RWPE2 (cell line): ENCODE measurements around the gene SDK2.

Experiments
- ATAC-seq: fragments of 200-7000 bp; cut with Tn5 transposase; 3 replicates; pipeline ENCODE4 v1.9.1; 2021; ENCODE audit warnings: low read depth
- DNase-seq: peaks from one replicate; pipeline ENCODE4 v3.0.0-alpha.2; 2020; ENCODE audit warnings: low spot score
- H3K27ac ChIP-seq: fragments of 450-650 bp; 2 replicates; pipeline ENCODE4 v1.5.1; 2017; ENCODE audit warnings: mild to moderate bottlenecking; ENCODE audit not compliant: poor library complexity, severe bottlenecking
- H3K27me3 ChIP-seq: fragments of 250-450 bp; sonication (Bioruptor Pico); 2 replicates; pipeline ENCODE4 v1.5.1; 2021; ENCODE audit warnings: mild to moderate bottlenecking, moderate library complexity; ENCODE audit not compliant: insufficient read depth, poor library complexity, severe bottlenecking
- H3K36me3 ChIP-seq: fragments of 250-450 bp; sonication (Bioruptor Pico); 2 replicates; pipeline ENCODE4 v1.5.1; 2020; ENCODE audit warnings: low read depth, mild to moderate bottlenecking, moderate library complexity
- H3K4me1 ChIP-seq: fragments of 250-450 bp; sonication (Bioruptor Pico); 2 replicates; pipeline ENCODE4 v1.5.1; 2021; ENCODE audit warnings: mild to moderate bottlenecking, moderate library complexity; ENCODE audit not compliant: insufficient read depth, poor library complexity, severe bottlenecking
- H3K4me3 ChIP-seq: fragments of 250-450 bp; sonication (Bioruptor Pico); 2 replicates; pipeline ENCODE4 v1.5.1; 2021; ENCODE audit warnings: mild to moderate bottlenecking, moderate library complexity; ENCODE audit not compliant: severe bottlenecking
- H3K9me3 ChIP-seq: fragments of 250-450 bp; sonication (Bioruptor Pico); 2 replicates; pipeline ENCODE4 v1.5.1; 2021; ENCODE audit warnings: mild to moderate bottlenecking, moderate library complexity; ENCODE audit not compliant: severe bottlenecking
- TF ChIP-seq, protein P1 (sequence below): fragments of 450-650 bp; IDR thresholded peaks from one replicate; pipeline ENCODE4 v1.5.1; 2017; ENCODE audit warnings: mild to moderate bottlenecking, moderate library complexity; ENCODE audit not compliant: poor library complexity, severe bottlenecking

Gene SDK2

DNA sequence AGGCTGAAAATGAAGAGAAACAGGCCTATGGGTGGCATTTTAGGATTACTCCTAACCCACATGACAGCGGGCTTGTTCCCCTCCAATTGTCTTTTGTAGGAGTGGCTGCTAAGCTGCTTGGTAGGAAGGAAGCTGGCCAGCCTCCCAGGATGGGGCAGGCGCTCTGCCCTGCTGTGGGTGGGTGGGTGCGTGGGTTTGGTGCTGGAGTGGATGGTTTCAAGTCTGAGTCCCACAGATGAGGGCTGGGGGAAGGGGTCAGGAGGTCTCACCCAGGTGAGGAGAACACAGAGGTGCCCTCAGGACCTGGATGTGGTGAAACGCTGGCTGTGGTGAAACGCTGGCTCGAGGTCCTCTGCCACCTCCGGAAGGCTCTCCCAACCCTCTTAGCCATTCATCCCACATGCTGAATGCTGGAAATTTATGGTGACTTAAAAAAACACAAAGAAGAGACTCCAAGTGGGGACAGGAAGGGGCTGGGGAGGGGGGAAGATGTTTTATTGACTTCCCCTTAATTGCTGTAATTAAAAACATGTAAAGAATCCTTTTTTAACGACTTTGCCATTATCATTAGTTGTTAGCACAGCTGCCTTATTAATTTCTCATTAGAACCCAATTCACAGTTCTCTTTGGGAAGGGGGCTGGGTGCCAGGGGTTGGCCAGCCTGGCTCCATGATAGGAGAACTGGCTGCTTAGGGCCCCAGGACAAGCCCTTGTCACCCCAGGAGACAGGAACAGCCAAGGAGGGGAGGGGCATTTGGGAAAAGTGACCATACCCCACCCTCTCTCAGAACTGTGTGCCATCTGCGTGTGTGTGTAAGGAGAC, 178.9 kb downstream of the SDK2 start:
- no peak for DNase-seq
- Histone ChIP-seq H3K4me3 (no peak overlapping the region), H3K27me3 (no peaks in the 10 kb centered on the region), H3K9me3 (no peaks in the 10 kb centered on the region), H3K4me1 (no peaks in the 10 kb centered on the region), H3K36me3 (no peaks in the 10 kb centered on the region), H3K27ac (no peak overlapping the region)
- TF ChIP-seq, protein P1, sequence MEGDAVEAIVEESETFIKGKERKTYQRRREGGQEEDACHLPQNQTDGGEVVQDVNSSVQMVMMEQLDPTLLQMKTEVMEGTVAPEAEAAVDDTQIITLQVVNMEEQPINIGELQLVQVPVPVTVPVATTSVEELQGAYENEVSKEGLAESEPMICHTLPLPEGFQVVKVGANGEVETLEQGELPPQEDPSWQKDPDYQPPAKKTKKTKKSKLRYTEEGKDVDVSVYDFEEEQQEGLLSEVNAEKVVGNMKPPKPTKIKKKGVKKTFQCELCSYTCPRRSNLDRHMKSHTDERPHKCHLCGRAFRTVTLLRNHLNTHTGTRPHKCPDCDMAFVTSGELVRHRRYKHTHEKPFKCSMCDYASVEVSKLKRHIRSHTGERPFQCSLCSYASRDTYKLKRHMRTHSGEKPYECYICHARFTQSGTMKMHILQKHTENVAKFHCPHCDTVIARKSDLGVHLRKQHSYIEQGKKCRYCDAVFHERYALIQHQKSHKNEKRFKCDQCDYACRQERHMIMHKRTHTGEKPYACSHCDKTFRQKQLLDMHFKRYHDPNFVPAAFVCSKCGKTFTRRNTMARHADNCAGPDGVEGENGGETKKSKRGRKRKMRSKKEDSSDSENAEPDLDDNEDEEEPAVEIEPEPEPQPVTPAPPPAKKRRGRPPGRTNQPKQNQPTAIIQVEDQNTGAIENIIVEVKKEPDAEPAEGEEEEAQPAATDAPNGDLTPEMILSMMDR = no peak
- ATAC-seq = no peak

DNA sequence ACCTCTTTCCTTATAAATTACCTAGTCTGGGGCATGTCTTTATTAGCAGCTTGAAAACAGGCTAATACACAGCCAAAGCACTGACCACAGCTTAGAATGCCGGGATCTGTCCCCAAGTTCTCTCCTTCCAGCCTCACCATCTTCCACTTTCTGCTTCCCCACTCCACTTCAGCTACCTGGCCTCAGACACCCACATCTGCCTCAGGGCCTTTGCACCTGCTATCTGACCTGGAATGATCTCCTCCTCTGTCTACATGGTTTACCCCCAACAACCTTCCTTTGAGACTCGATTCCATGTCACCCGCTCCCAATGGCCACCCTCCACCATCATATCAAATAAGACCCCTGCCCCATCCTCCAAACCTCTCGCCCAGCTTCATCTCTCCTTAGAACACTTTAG, 179.8 kb downstream of the SDK2 start:
- DNase-seq = no peak
- TF ChIP-seq, protein P1 = no peak
- Histone ChIP-seq H3K4me1 (no peaks in the 10 kb centered on the region), H3K27me3 (no peaks in the 10 kb centered on the region), H3K9me3 (no peaks in the 10 kb centered on the region), H3K27ac (no peak overlapping the region), H3K4me3 (no peak overlapping the region), H3K36me3 (no peaks in the 10 kb centered on the region)
- no peak for ATAC-seq

DNA sequence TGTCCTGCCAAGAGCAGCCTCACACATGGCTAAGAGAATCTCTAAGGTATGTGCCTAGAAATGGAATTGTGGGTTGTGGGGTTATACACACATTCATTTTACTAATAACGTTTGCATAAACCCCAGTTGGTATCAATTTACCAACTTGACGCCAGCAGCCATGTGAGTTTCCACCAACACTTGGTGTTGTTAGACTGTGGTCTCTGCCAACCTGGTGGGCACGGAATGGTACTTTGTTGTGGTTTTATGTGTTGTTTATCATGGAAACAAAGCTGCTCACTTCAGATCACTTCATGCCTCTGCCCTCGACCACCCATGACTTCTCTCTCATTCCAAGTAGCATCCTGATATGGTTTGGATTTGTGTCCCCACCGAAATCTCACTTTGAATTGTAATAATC, 180.4 kb downstream of the SDK2 start:
- Histone ChIP-seq H3K27ac (no peak overlapping the region), H3K27me3 (no peaks in the 10 kb centered on the region), H3K36me3 (no peaks in the 10 kb centered on the region), H3K4me1 (no peaks in the 10 kb centered on the region), H3K4me3 (no peak overlapping the region), H3K9me3 (no peaks in the 10 kb centered on the region)
- ATAC-seq = no peak
- DNase-seq = no peak
- TF ChIP-seq, protein P1 = no peak

DNA sequence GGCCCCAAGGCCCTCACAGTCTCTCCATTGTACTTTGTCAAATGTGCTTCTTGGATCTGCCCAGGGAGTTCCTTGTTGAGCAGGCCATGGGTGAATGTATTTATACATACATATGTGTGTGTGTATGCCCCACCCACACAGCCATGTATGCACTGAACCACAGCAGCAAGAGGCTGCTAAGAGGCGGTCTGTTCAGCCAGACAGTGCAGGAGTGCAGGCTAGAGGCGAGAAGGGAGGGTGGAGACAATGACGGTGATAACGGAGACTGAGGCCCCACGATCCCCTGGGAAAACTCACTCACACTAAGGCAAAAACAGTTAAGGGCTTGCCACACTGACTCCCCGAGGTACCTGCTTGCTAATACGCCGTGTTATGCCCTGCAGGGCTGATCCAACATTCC, 181.4 kb downstream of the SDK2 start:
- Histone ChIP-seq H3K9me3 (no peaks in the 10 kb centered on the region), H3K27ac (no peak overlapping the region), H3K4me3 (no peak overlapping the region), H3K4me1 (no peaks in the 10 kb centered on the region), H3K27me3 (no peaks in the 10 kb centered on the region), H3K36me3 (no peaks in the 10 kb centered on the region)
- no peak for ATAC-seq
- no peak for DNase-seq
- TF ChIP-seq, protein P1 = no peak

DNA sequence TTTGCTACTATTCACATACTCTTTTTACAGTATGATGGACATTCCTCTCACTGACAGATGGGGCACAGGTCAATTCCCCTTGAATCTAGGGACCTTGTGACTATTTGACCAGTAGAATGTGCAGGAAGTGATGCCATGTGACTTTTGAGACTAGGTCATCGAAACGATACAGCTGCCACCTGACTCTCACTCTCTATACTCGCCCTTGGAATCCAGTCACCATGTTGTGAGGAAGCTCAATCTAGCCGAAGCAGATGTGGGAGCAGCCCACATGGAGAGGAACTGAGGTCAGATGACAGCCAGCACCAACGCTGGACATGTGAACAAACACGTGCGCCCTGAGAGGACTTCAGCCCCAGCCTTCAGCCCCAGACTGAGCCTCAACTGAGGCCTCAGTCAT, 184.3 kb downstream of the SDK2 start:
- ATAC-seq (no peak), DNase-seq (no peak)
- H3K27ac ChIP-seq = no peak overlapping the region
- no peaks in the 10 kb centered on the region for H3K27me3 ChIP-seq
- no peak overlapping the region for H3K4me3 ChIP-seq
- H3K4me1 ChIP-seq = no peaks in the 10 kb centered on the region
- TF ChIP-seq, protein P1 = no peak
- H3K36me3 ChIP-seq = no peaks in the 10 kb centered on the region
- H3K9me3 ChIP-seq = no peaks in the 10 kb centered on the region
